ENCODE results near the gene UBE2Z. TPM values are rescaled to one million over a fixed set of nuclear protein-coding genes. Genes with fewer than 3 reads are reported as not detected.

The UBE2Z gene
- total and polyA plus RNA-seq, 2 of the 13 experiments (the other 11 are each of a cell fraction or from before 2014, with no cell fraction given) = 63.2 to 122 TPM

DNA sequence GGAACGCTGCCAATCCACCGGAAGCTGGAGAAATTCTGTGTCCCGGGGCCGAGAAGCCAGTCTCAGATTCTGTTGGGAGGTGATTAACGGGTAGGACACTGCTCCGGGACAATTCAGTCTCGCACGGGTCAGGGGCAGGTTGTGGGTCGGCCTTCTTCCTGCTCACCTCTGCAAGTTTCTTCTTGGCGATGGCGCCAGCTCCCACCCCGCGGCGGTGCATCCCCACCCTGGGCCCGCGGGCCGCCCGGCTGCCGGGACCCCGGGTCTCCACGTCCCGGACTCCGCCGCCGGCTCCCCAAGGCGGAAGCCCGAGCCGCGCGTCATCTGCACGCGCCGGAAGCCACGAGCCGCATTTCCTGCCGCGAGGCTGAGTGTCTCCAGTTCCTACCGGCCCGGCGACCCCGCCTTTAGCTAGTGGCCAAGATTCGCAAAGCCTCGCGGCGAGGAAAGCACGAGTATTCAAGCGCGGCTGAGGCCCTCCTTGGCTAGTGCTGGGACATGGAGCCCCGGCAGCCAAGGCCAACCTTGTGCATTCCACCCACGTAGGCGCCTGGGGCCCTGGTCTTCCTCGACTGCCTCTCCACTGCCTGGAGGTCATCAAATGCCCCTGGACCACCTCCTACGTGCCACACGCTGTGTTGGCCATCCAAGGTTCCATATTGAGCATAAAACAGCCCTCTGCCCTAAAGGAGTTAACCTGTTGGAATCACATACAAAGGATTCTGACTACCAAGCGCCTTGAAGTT is 36.5 kb downstream of the UBE2Z start, which contains the start of gene SNF8 (continued):
- TF ChIP-seq ZNF704 (CRISPR knock-in tag; IDR thresholded peaks at IDR 0.05; ENCODE audit: borderline replicate concordance) (peak; percentile 94), ZNF75D (CRISPR knock-in tag; IDR thresholded peaks at IDR 0.05; ENCODE audit: borderline replicate concordance) (no peak), HNRNPUL1 (IDR thresholded peaks at IDR 0.05; ENCODE audit: low read depth, low read length) (no peak), DNMT3B (CRISPR knock-in tag; conservative IDR thresholded peaks at IDR 0.05) (no peak), SATB2 (CRISPR knock-in tag; IDR thresholded peaks at IDR 0.05) (peak; percentile 69), KLF6 (CRISPR knock-in tag; IDR thresholded peaks at IDR 0.05) (peak; percentile 76; the same call in 1 of the 2 replicates), PHB2 (IDR thresholded peaks at IDR 0.05; ENCODE audit: partially characterized antibody) (no peak), FOXM1 (CRISPR knock-in tag; IDR thresholded peaks at IDR 0.05) (0 out of 2 replicates have a peak, but pooled peaks have one; percentile 18), ZSCAN9 (CRISPR knock-in tag; IDR thresholded peaks at IDR 0.05; ENCODE audit: borderline replicate concordance) (peak; percentile 92), GATAD2A (CRISPR knock-in tag; IDR thresholded peaks at IDR 0.05) (peak; percentile 63; the same call in 1 of the 2 replicates), REL (CRISPR knock-in tag; conservative IDR thresholded peaks at IDR 0.05) (0 out of 2 replicates have a peak, but pooled peaks have one; percentile 93), KAT7 (CRISPR knock-in tag; IDR thresholded peaks at IDR 0.05; ENCODE audit: borderline replicate concordance) (peak; percentile 62), POGK (CRISPR knock-in tag; conservative IDR thresholded peaks at IDR 0.05) (peak; percentile 93), BRF2 (CRISPR knock-in tag; IDR thresholded peaks at IDR 0.05) (peak; percentile 95), SOX5 (CRISPR knock-in tag; IDR thresholded peaks at IDR 0.05; ENCODE audit: borderline replicate concordance) (peak; percentile 32; the same call in 1 of the 2 replicates), TCF7L2 (IDR thresholded peaks at IDR 0.05; ENCODE audit: low read depth, low read length) (no peak), ZNF674 (CRISPR knock-in tag; IDR thresholded peaks at IDR 0.05; ENCODE audit: low read depth) (peak; percentile 59; the same call in 1 of the 2 replicates), LRRFIP1 (CRISPR knock-in tag; conservative IDR thresholded peaks at IDR 0.05) (0 out of 2 replicates have a peak, but pooled peaks have one; percentile 64), ZNF253 (CRISPR knock-in tag; IDR thresholded peaks at IDR 0.05; ENCODE audit: borderline replicate concordance) (peak; percentile 90; the same call in 1 of the 2 replicates), ZNF12 (CRISPR knock-in tag; IDR thresholded peaks at IDR 0.05) (peak; percentile 83)
- TF ChIP-seq, protein P1, sequence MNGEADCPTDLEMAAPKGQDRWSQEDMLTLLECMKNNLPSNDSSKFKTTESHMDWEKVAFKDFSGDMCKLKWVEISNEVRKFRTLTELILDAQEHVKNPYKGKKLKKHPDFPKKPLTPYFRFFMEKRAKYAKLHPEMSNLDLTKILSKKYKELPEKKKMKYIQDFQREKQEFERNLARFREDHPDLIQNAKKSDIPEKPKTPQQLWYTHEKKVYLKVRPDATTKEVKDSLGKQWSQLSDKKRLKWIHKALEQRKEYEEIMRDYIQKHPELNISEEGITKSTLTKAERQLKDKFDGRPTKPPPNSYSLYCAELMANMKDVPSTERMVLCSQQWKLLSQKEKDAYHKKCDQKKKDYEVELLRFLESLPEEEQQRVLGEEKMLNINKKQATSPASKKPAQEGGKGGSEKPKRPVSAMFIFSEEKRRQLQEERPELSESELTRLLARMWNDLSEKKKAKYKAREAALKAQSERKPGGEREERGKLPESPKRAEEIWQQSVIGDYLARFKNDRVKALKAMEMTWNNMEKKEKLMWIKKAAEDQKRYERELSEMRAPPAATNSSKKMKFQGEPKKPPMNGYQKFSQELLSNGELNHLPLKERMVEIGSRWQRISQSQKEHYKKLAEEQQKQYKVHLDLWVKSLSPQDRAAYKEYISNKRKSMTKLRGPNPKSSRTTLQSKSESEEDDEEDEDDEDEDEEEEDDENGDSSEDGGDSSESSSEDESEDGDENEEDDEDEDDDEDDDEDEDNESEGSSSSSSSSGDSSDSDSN (CRISPR knock-in tag; IDR thresholded peaks at IDR 0.05) = peak; percentile 90

All from HepG2 (cell line).